Measurements from ENCODE around the gene ZSCAN16. TPM values are rescaled to one million over a fixed set of nuclear protein-coding genes. Genes with fewer than 3 reads are reported as not detected.

The ZSCAN16 gene
- total and polyA plus RNA-seq, 2 experiments from 2014 or later: 4.7 to 12.9 TPM

GRCh38 chr6:28115799-28116198, 8.6 kb upstream of the ZSCAN16 start (continued):
- TF ChIP-seq ZNF462 (CRISPR knock-in tag; IDR thresholded peaks at IDR 0.05) (no peak), JUNB (IDR thresholded peaks at IDR 0.05; ENCODE audit: unreplicated experiment) (no peak), POLR2AphosphoS5 (IDR thresholded peaks at IDR 0.05; ENCODE audit: low read depth) (no peak), ZNF331 (CRISPR knock-in tag; IDR thresholded peaks at IDR 0.05; ENCODE audit: low read depth) (no peak)

- peak in 1 of 2 experiments; percentile 44; a peak in 3 of 4 replicates for TF ChIP-seq CTCF (conservative IDR thresholded peaks at IDR 0.05; ENCODE audit: low read depth in 2 of 2)
- no peak for TF ChIP-seq EZH2 (IDR thresholded peaks at IDR 0.05; ENCODE audit: low read depth, unreplicated experiment)
- no peak overlapping the region for H3K4me2 ChIP-seq
These were observed 6.9 kb upstream of the ZSCAN16 start for GRCh38 chr6:28117386-28118050.

More at GRCh38 chr6:28117386-28118050, 6.9 kb upstream of the ZSCAN16 start:
- no peak for ATAC-seq
- Mint-ChIP-seq H3K9me3 (no peaks in the 10 kb centered on the region; the same call in 2 of the 3 replicates), H3K27me3 (ENCODE audit: insufficient read depth, low read depth, poor library complexity) (peaks cover 1% of the 10 kb centered on the region), H3K4me3 (no peak overlapping the region), H3K27ac (no peak overlapping the region), H3K36me3 (ENCODE audit: low read depth) (no peaks in the 10 kb centered on the region), H3K4me1 (no peaks in the 10 kb centered on the region)
- DNase-seq (ENCODE audit: low spot score): peak; percentile 12
- Histone ChIP-seq H3K9me2 (ENCODE audit: insufficient read depth) (no peaks in the 10 kb centered on the region), H3K27ac (ENCODE audit: low read depth) (no peak overlapping the region), H3F3A (replicated peaks; ENCODE audit: low read depth) (no peaks in the 10 kb centered on the region), H3K36me3 (ENCODE audit: insufficient read depth) (no peaks in the 10 kb centered on the region), H4K20me1 (replicated peaks; ENCODE audit: insufficient read depth) (no peaks in the 10 kb centered on the region), H3K4me1 (ENCODE audit: insufficient read depth) (no peaks in the 10 kb centered on the region), H3K27me3 (ENCODE audit: insufficient read depth) (0 out of 2 replicates have a peak, but pooled peaks cover under 1% of the 10 kb centered on the region), H3K79me2 (replicated peaks; ENCODE audit: insufficient read depth) (no peaks in the 10 kb centered on the region), H2AFZ (no peak overlapping the region), H3K4me3 (no peak overlapping the region)
